ENCODE results near the gene KCNQ1.

KCNQ1 gene

GRCh38 chr11:2862395-2863275 is 417.8 kb downstream of the KCNQ1 start:
- DNase-seq (ENCODE audit: low read depth): no peak

GRCh38 chr11:2863276-2863618 is 418.4 kb downstream of the KCNQ1 start:
- no peak for DNase-seq (ENCODE audit: low read depth)

GRCh38 chr11:2864901-2865300 is 420.1 kb downstream of the KCNQ1 start:
- no peak for DNase-seq (ENCODE audit: low read depth)

- no peak for DNase-seq (ENCODE audit: low read depth)
Measured at GRCh38 chr11:2865922-2866577, 421.2 kb downstream of the KCNQ1 start.

- DNase-seq (ENCODE audit: low read depth): no peak
Measured at GRCh38 chr11:2867142-2867541, 422.3 kb downstream of the KCNQ1 start.

- no peak for DNase-seq (ENCODE audit: low read depth)
Measured at GRCh38 chr11:2867722-2868505, 423.1 kb downstream of the KCNQ1 start.

- no peak for DNase-seq (ENCODE audit: low read depth)
Measured at GRCh38 chr11:2868506-2869133, 423.8 kb downstream of the KCNQ1 start.

- DNase-seq (ENCODE audit: low read depth): no peak
Measured at GRCh38 chr11:2869134-2869526, 424.3 kb downstream of the KCNQ1 start.

- no peak for DNase-seq (ENCODE audit: low read depth)
Measured at GRCh38 chr11:2869561-2870427, 425.0 kb downstream of the KCNQ1 start.

GRCh38 chr11:2870460-2870859 is 425.7 kb downstream of the KCNQ1 start:
- no peak for DNase-seq (ENCODE audit: low read depth)

GRCh38 chr11:2870969-2871680 is 426.3 kb downstream of the KCNQ1 start:
- DNase-seq (ENCODE audit: low read depth): no peak

GRCh38 chr11:2874963-2875362 is 430.2 kb downstream of the KCNQ1 start:
- no peak for DNase-seq (ENCODE audit: low read depth)

GRCh38 chr11:2877474-2877873 is 432.7 kb downstream of the KCNQ1 start:
- no peak for DNase-seq (ENCODE audit: low read depth)

GRCh38 chr11:2878782-2879181 is 434.0 kb downstream of the KCNQ1 start:
- DNase-seq (ENCODE audit: low read depth): no peak

GRCh38 chr11:2880646-2881045 is 435.8 kb downstream of the KCNQ1 start:
- DNase-seq (ENCODE audit: low read depth): no peak

- DNase-seq (ENCODE audit: low read depth): no peak
Measured at GRCh38 chr11:2881076-2881980, 436.5 kb downstream of the KCNQ1 start.

GRCh38 chr11:2881981-2882375 is 437.2 kb downstream of the KCNQ1 start:
- no peak for DNase-seq (ENCODE audit: low read depth)

GRCh38 chr11:2882396-2883110 is 437.7 kb downstream of the KCNQ1 start:
- DNase-seq (ENCODE audit: low read depth): no peak

- no peak for DNase-seq (ENCODE audit: low read depth)
Measured at GRCh38 chr11:2883640-2883978, 438.8 kb downstream of the KCNQ1 start.
